Measurements from ENCODE around the gene NPHP4.

Gene NPHP4

GRCh38 chr1:6008696-6009095, 16.5 kb upstream of the NPHP4 start:
- Histone ChIP-seq H3K4me3 (ENCODE audit: low read depth, low read length) (no peak overlapping the region), H3K27me3 (replicated peaks) (peaks cover 2% of the 10 kb centered on the region), H3K27ac (no peak overlapping the region), H3K36me3 (replicated peaks) (no peaks in the 10 kb centered on the region)
- TF ChIP-seq, protein P1, sequence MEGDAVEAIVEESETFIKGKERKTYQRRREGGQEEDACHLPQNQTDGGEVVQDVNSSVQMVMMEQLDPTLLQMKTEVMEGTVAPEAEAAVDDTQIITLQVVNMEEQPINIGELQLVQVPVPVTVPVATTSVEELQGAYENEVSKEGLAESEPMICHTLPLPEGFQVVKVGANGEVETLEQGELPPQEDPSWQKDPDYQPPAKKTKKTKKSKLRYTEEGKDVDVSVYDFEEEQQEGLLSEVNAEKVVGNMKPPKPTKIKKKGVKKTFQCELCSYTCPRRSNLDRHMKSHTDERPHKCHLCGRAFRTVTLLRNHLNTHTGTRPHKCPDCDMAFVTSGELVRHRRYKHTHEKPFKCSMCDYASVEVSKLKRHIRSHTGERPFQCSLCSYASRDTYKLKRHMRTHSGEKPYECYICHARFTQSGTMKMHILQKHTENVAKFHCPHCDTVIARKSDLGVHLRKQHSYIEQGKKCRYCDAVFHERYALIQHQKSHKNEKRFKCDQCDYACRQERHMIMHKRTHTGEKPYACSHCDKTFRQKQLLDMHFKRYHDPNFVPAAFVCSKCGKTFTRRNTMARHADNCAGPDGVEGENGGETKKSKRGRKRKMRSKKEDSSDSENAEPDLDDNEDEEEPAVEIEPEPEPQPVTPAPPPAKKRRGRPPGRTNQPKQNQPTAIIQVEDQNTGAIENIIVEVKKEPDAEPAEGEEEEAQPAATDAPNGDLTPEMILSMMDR (IDR thresholded peaks at IDR 0.05; ENCODE audit: low read depth, low read length, missing control alignments), result no peak
- DNase-seq, result no peak
- in situ Hi-C loops (cut with HindIII; ENCODE audit: low pct_ligation_motif_present, low sequenced_read_pairs), result no loop called here

GRCh38 chr1:6008084-6008415, 15.8 kb upstream of the NPHP4 start:
- DNase-seq, result no peak
- Histone ChIP-seq H3K27ac (no peak overlapping the region), H3K27me3 (replicated peaks) (peaks cover 6% of the 10 kb centered on the region), H3K4me3 (ENCODE audit: low read depth, low read length) (no peak overlapping the region), H3K36me3 (replicated peaks) (no peaks in the 10 kb centered on the region)
- TF ChIP-seq, protein P1 (IDR thresholded peaks at IDR 0.05; ENCODE audit: low read depth, low read length, missing control alignments), result no peak
- in situ Hi-C loops (cut with HindIII; ENCODE audit: low pct_ligation_motif_present, low sequenced_read_pairs), result no loop called here

DNA sequence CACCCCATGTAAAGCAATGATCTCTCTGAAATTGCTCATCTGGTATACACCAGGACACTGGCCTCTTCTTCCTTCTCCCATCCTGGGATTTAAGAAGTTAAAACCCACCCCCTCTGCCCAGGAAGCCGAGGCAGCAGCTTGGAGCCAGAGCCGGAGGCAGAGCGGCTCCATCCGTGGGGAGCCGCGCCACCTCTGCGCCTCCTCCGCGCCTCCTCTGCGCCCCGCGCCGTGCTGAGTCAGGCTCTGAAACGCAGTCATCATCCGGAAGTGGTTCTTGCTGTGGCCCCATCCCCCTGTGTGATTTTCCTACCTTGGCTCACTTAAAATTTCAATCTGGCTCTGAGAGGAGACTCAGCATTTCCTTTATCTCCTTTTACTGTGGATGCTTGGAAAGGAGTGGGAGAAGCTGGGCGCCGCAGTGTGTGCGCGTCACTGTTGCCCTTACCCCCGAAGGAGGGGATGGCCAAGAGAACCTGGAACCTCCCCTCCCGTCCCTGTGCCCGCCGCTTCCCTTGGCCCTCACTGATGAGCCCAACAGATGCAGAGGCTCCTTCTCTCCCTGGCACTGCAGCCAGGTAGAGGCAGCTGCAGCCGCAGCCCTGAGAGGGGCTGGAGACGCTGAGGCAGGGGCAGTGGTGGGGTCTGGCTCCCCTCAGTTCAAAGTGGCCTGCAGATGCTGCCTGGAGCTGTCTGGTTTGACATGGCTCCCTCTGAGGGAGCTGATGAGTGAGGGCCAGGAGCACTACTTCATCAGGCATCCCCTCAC, 15.3 kb upstream of the NPHP4 start:
- Histone ChIP-seq H3K4me3 (ENCODE audit: low read depth, low read length) (no peak overlapping the region), H3K36me3 (replicated peaks) (no peaks in the 10 kb centered on the region), H3K27ac (no peak overlapping the region), H3K27me3 (replicated peaks) (peaks cover 11% of the 10 kb centered on the region)
- in situ Hi-C loops (cut with HindIII; ENCODE audit: low pct_ligation_motif_present, low sequenced_read_pairs), result no loop called here
- TF ChIP-seq, protein P1 (IDR thresholded peaks at IDR 0.05; ENCODE audit: low read depth, low read length, missing control alignments), result no peak
- no peak for DNase-seq

- DNase-seq, result no peak
- H3K36me3 ChIP-seq (replicated peaks), result no peaks in the 10 kb centered on the region
- H3K4me3 ChIP-seq (ENCODE audit: low read depth, low read length), result no peak overlapping the region
- H3K27ac ChIP-seq, result no peak overlapping the region
- TF ChIP-seq, protein P1 (IDR thresholded peaks at IDR 0.05; ENCODE audit: low read depth, low read length, missing control alignments), result no peak
- in situ Hi-C loops (cut with HindIII; ENCODE audit: low pct_ligation_motif_present, low sequenced_read_pairs), result no loop called here
- H3K27me3 ChIP-seq (replicated peaks), result peaks cover 17% of the 10 kb centered on the region
These were observed 14.7 kb upstream of the NPHP4 start for GRCh38 chr1:6006882-6007281.

DNA sequence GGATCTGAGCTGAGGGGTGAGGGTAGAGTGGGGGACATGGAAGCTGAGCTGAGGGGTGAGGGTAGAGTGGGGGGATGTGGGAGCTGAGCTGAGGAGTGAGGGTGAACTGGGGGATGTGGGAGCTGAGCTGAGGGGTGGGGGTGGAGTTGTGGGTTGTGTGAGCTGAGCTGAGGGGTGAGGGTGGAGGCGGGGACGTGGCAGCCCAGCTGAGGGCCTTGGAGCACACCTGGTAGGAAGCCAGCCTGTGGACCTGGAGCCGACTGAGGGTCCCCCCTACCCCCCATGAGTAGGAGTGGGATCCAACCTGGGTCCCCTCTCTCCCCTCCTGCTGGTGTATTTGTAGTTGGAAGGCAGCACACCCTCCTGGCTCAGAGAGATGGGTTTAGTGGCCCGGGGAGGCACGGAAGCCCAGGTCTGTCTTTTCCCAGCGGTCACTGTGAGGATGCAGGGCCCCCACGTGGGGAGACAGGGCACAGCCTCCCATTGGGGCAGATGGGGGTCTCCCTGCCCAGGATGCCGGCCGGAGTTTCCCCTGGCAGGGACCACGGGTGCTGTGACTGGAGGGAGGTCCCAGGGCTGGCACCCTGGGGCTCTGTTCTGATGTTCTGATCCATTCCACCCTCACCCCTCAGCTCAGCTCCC, 13.2 kb upstream of the NPHP4 start:
- in situ Hi-C loops (cut with HindIII; ENCODE audit: low pct_ligation_motif_present, low sequenced_read_pairs), result no loop called here

More for the DNA sequence above, 13.2 kb upstream of the NPHP4 start:
- Histone ChIP-seq H3K4me3 (ENCODE audit: low read depth, low read length) (no peak overlapping the region), H3K27ac (no peak overlapping the region), H3K27me3 (replicated peaks) (peaks cover 18% of the 10 kb centered on the region), H3K36me3 (replicated peaks) (no peaks in the 10 kb centered on the region)
- DNase-seq, result no peak
- TF ChIP-seq, protein P1 (IDR thresholded peaks at IDR 0.05; ENCODE audit: low read depth, low read length, missing control alignments), result no peak

All from brain microvascular endothelial cell (primary cell).